Neural cell (in vitro differentiated cells): ENCODE measurements around the gene C1orf105. TPM values are rescaled to one million over a fixed set of nuclear protein-coding genes. Genes with fewer than 3 reads are reported as not detected.

ENCODE experiments used
- H2AFZ ChIP-seq: fragments of 200-600, 300-800 bp; sonication (generic), shearing (Covaris generic); 2 replicates; pipeline ENCODE4 v1.6.0; 2014; ENCODE audit warnings: low read depth, mild to moderate bottlenecking, antibody characterized with exemption, low read length, moderate library complexity
- H3F3A ChIP-seq: fragments of 200-600 bp; shearing (Covaris generic); 2 replicates; pipeline ENCODE4 v1.6.1; 2016; ENCODE audit warnings: mild to moderate bottlenecking, moderate library complexity, mixed read lengths, antibody characterized with exemption, low read length; ENCODE audit not compliant: insufficient read depth, poor library complexity, severe bottlenecking
- H3K27ac ChIP-seq: fragments of 200-600, 300-800 bp; sonication (generic), shearing (Covaris generic); 2 replicates; pipeline ENCODE4 v1.5.1; 2014; ENCODE audit warnings: mild to moderate bottlenecking, low read length, moderate library complexity
- H3K27me3 ChIP-seq: fragments of 300-800, 200-600 bp; sonication (generic), shearing (Covaris generic); 2 replicates; pipeline ENCODE4 v1.6.0; 2014; ENCODE audit warnings: mild to moderate bottlenecking, low read depth, low read length, moderate library complexity; ENCODE audit not compliant: insufficient read depth
- H3K36me3 ChIP-seq: fragments of 300-800, 200-600 bp; sonication (generic), shearing (Covaris generic); 2 replicates; pipeline ENCODE4 v1.5.1; 2014; ENCODE audit warnings: mild to moderate bottlenecking, antibody characterized with exemption, low read length, moderate library complexity; ENCODE audit not compliant: insufficient read depth
- H3K4me2 ChIP-seq: fragments of 300-800, 200-600 bp; sonication (generic), shearing (Covaris generic); 2 replicates; pipeline ENCODE4 v1.6.0; 2014; ENCODE audit warnings: mild to moderate bottlenecking, low read length
- H3K4me3 ChIP-seq: fragments of 300-800, 200-600 bp; sonication (generic), shearing (Covaris generic); 2 replicates; pipeline ENCODE4 v1.5.1; 2014; ENCODE audit warnings: mild to moderate bottlenecking, low read length, moderate library complexity
- H3K79me2 ChIP-seq: fragments of 200-600 bp; shearing (Covaris generic); replicated peaks from 2 replicates; pipeline ENCODE4 v1.6.0; 2014; ENCODE audit warnings: mild to moderate bottlenecking, low read length, moderate library complexity; ENCODE audit not compliant: insufficient read depth
- H3K9ac ChIP-seq: fragments of 300-800, 200-600 bp; sonication (generic), shearing (Covaris generic); 2 replicates; pipeline ENCODE4 v1.6.1; 2016; ENCODE audit warnings: mild to moderate bottlenecking, low read length, mixed read lengths
- H3K9me2 ChIP-seq: fragments of 200-600 bp; shearing (Covaris generic); 2 replicates; pipeline ENCODE4 v1.6.1; 2016; ENCODE audit warnings: mild to moderate bottlenecking, low read length, mixed read lengths; ENCODE audit not compliant: insufficient read depth
- H3K9me3 ChIP-seq: fragments of 200-600, 300-800 bp; sonication (generic), shearing (Covaris generic); 2 replicates; pipeline ENCODE4 v1.6.1; 2016; ENCODE audit warnings: mild to moderate bottlenecking, mixed run types, low read length, moderate library complexity, mixed read lengths
- H4K20me1 ChIP-seq: fragments of 200-600 bp; shearing (Covaris generic); 2 replicates; pipeline ENCODE4 v1.6.1; 2016; ENCODE audit warnings: mild to moderate bottlenecking, mixed run types; ENCODE audit not compliant: insufficient read depth
- EP300 ChIP-seq: fragments of 450-650 bp; conservative IDR thresholded peaks from 2 replicates; pipeline ENCODE4 v1.6.1; 2014; ENCODE audit warnings: antibody characterized with exemption, mild to moderate bottlenecking, moderate library complexity; ENCODE audit not compliant: poor library complexity, severe bottlenecking
- EZH2 ChIP-seq: fragments of 200-600, 300-800 bp; shearing (Covaris generic), sonication (generic); IDR thresholded peaks from 2 replicates; pipeline ENCODE4 v1.6.1; 2014; ENCODE audit warnings: antibody characterized with exemption, low read length, borderline replicate concordance, mild to moderate bottlenecking; ENCODE audit not compliant: insufficient read depth, poor library complexity, severe bottlenecking
- MXI1 ChIP-seq: fragments of 450-650 bp; conservative IDR thresholded peaks from 2 replicates; pipeline ENCODE4 v1.6.1; 2014; ENCODE audit warnings: antibody characterized with exemption, mild to moderate bottlenecking; ENCODE audit not compliant: poor library complexity, severe bottlenecking
- POLR2AphosphoS5 ChIP-seq: IDR thresholded peaks from 2 replicates; pipeline ENCODE4 v1.6.1; 2012
- RAD21 ChIP-seq: fragments of 450-650 bp; conservative IDR thresholded peaks from 2 replicates; pipeline ENCODE4 v1.6.1; 2014; ENCODE audit warnings: antibody characterized with exemption, mild to moderate bottlenecking, moderate library complexity
- REST ChIP-seq: IDR thresholded peaks from 2 replicates; pipeline ENCODE4 v1.6.1; 2012; ENCODE audit warnings: borderline replicate concordance
- SMC3 ChIP-seq: fragments of 450-650 bp; conservative IDR thresholded peaks from 2 replicates; pipeline ENCODE4 v1.6.1; 2014; ENCODE audit warnings: antibody characterized with exemption, mild to moderate bottlenecking, moderate library complexity; ENCODE audit not compliant: poor library complexity
- TAF1 ChIP-seq: IDR thresholded peaks from 2 replicates; pipeline ENCODE4 v1.6.1; 2012; ENCODE audit warnings: low read depth
- polyA plus RNA-seq: library from polyadenylated mRNA; depleted of rRNA; stranded (reverse); fragments of >200 nt; gene quantifications from 2 replicates; pipeline ENCODE4 v1.2.3, GENCODE V29; 2014
- TF ChIP-seq, protein P1 (sequence below): fragments of 450-650 bp; IDR thresholded peaks from 2 replicates; pipeline ENCODE4 v1.5.1; 2014; ENCODE audit warnings: antibody characterized with exemption, mild to moderate bottlenecking, moderate library complexity; ENCODE audit not compliant: poor library complexity, severe bottlenecking

The C1orf105 gene
- polyA plus RNA-seq, 1 donor from 2014 or later: not detected

DNA sequence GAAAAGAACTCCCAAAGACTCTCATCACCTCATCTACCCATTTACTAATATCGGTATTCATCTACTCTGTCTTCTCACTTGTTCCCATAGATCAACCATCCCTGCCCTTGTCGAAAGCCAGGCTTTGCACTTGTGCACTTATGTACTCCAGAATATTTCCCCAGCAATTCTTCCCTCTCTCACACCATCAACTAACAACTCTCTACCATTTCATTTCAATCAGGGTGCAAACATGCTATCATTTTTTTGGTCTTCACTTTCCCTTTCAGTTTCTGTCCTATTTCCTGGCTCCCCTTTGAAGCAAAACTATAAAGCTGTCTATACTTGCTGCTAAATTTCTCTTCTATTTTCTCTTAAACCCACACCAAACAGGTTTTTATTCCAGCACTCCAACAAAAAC, 6.7 kb downstream of the C1orf105 start:
- Histone ChIP-seq H3K27ac (no peak overlapping the region), H3K9me2 (no peaks in the 10 kb centered on the region), H3K9me3 (no peaks in the 10 kb centered on the region), H3F3A (no peaks in the 10 kb centered on the region), H3K4me2 (no peak overlapping the region), H2AFZ (no peak overlapping the region), H3K36me3 (no peaks in the 10 kb centered on the region), H3K9ac (no peak overlapping the region), H3K4me3 (no peak overlapping the region), H3K27me3 (no peaks in the 10 kb centered on the region), H4K20me1 (no peaks in the 10 kb centered on the region), H3K79me2 (no peaks in the 10 kb centered on the region)
- TF ChIP-seq, protein P1, sequence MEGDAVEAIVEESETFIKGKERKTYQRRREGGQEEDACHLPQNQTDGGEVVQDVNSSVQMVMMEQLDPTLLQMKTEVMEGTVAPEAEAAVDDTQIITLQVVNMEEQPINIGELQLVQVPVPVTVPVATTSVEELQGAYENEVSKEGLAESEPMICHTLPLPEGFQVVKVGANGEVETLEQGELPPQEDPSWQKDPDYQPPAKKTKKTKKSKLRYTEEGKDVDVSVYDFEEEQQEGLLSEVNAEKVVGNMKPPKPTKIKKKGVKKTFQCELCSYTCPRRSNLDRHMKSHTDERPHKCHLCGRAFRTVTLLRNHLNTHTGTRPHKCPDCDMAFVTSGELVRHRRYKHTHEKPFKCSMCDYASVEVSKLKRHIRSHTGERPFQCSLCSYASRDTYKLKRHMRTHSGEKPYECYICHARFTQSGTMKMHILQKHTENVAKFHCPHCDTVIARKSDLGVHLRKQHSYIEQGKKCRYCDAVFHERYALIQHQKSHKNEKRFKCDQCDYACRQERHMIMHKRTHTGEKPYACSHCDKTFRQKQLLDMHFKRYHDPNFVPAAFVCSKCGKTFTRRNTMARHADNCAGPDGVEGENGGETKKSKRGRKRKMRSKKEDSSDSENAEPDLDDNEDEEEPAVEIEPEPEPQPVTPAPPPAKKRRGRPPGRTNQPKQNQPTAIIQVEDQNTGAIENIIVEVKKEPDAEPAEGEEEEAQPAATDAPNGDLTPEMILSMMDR: no peak
- TF ChIP-seq EP300 (no peak), MXI1 (no peak), TAF1 (no peak), RAD21 (no peak), SMC3 (no peak), REST (no peak), EZH2 (no peak), POLR2AphosphoS5 (no peak)

- Histone ChIP-seq H4K20me1 (no peaks in the 10 kb centered on the region), H3F3A (no peaks in the 10 kb centered on the region), H2AFZ (no peak overlapping the region), H3K9me2 (no peaks in the 10 kb centered on the region), H3K36me3 (no peaks in the 10 kb centered on the region), H3K79me2 (no peaks in the 10 kb centered on the region), H3K9ac (no peak overlapping the region), H3K27me3 (no peaks in the 10 kb centered on the region), H3K27ac (no peak overlapping the region), H3K4me3 (no peak overlapping the region), H3K9me3 (no peaks in the 10 kb centered on the region), H3K4me2 (no peak overlapping the region)
- TF ChIP-seq RAD21: peak; percentile 53
- TF ChIP-seq SMC3: peak; percentile 47
- no peak for TF ChIP-seq REST
- no peak for TF ChIP-seq POLR2AphosphoS5
- TF ChIP-seq, protein P1: peak; percentile 65
- no peak for TF ChIP-seq EP300
- no peak for TF ChIP-seq MXI1
- TF ChIP-seq EZH2: no peak
- no peak for TF ChIP-seq TAF1
Observed at GRCh38 chr1:172429331-172430127, 9.0 kb downstream of the C1orf105 start.
